Nephron progenitor cell (in vitro differentiated cells): Measurements from ENCODE around the gene MRPS25.

Source experiments
- DNase-seq: peaks from one replicate; pipeline ENCODE4 v3.0.0; 2021
- H3K27ac Mint-ChIP-seq: 2 replicates; pipeline ENCODE4 v1.8.0; 2021; ENCODE audit warnings: mild to moderate bottlenecking, moderate library complexity, mixed read lengths
- H3K27me3 Mint-ChIP-seq: 2 replicates; pipeline ENCODE4 v1.8.0; 2021; ENCODE audit warnings: mild to moderate bottlenecking, low read depth, mixed read lengths; ENCODE audit not compliant: poor library complexity
- H3K36me3 Mint-ChIP-seq: 2 replicates; pipeline ENCODE4 v1.8.0; 2021; ENCODE audit warnings: low read depth, mixed read lengths
- H3K4me1 Mint-ChIP-seq: 2 replicates; pipeline ENCODE4 v1.8.0; 2021; ENCODE audit warnings: mixed read lengths
- H3K4me3 Mint-ChIP-seq: 2 replicates; pipeline ENCODE4 v1.8.0; 2021; ENCODE audit warnings: mild to moderate bottlenecking, moderate library complexity, mixed read lengths
- H3K9me3 Mint-ChIP-seq: 2 replicates; pipeline ENCODE4 v1.8.0; 2021; ENCODE audit warnings: mild to moderate bottlenecking, moderate library complexity, mixed read lengths
- TF ChIP-seq, protein P1 (sequence below): fragments of 200-600 bp; sonication (generic); IDR thresholded peaks from 2 replicates; pipeline ENCODE4 v1.5.0; 2021; ENCODE audit warnings: antibody characterized with exemption

The MRPS25 gene

DNA sequence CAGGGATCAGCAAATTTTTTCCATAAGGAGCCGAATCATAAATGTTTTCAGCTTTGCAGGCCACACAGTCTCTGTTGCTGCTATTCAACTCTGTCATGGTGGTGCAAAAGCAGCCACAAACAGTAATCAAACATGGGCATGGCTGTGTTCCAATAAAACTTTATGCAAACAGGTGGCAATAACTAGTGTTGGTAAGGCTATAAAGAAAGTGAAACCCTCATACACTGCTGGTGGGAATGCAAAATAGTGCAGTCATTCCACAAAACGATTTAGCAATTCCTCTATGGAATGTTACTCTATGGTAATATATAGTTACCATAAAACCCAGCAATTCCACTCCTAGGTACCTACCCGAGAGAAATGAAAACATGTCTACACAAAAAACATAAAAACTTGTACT, 14.0 kb upstream of the MRPS25 start:
- H3K36me3 Mint-ChIP-seq: peaks cover 83% of the 10 kb centered on the region
- H3K27me3 Mint-ChIP-seq: no peaks in the 10 kb centered on the region
- no peak overlapping the region for H3K4me3 Mint-ChIP-seq
- H3K4me1 Mint-ChIP-seq: no peaks in the 10 kb centered on the region
- DNase-seq: no peak
- no peaks in the 10 kb centered on the region for H3K9me3 Mint-ChIP-seq
- no peak overlapping the region for H3K27ac Mint-ChIP-seq
- TF ChIP-seq, protein P1, sequence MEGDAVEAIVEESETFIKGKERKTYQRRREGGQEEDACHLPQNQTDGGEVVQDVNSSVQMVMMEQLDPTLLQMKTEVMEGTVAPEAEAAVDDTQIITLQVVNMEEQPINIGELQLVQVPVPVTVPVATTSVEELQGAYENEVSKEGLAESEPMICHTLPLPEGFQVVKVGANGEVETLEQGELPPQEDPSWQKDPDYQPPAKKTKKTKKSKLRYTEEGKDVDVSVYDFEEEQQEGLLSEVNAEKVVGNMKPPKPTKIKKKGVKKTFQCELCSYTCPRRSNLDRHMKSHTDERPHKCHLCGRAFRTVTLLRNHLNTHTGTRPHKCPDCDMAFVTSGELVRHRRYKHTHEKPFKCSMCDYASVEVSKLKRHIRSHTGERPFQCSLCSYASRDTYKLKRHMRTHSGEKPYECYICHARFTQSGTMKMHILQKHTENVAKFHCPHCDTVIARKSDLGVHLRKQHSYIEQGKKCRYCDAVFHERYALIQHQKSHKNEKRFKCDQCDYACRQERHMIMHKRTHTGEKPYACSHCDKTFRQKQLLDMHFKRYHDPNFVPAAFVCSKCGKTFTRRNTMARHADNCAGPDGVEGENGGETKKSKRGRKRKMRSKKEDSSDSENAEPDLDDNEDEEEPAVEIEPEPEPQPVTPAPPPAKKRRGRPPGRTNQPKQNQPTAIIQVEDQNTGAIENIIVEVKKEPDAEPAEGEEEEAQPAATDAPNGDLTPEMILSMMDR: no peak

DNA sequence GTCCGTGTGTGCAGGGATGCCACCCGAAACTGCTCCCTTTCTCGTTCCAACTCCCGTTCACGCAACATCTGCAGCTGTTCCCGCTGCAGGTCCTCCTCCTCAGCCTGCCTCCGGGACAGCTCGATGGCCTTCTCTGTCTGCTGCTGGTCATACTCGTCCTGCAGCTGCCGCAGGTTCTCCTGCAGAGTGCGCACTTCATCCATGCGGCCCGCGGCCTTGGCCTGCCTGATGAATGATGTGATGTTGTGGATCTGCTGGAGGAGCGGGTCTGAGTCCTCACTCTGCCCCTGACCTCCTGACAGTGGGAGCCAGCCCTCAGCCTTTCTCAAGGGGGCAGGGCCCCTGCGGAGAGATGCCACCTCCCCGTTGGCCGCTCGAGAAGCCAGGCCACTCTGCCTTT, 9.4 kb upstream of the MRPS25 start:
- H3K9me3 Mint-ChIP-seq: no peaks in the 10 kb centered on the region
- H3K27ac Mint-ChIP-seq: no peak overlapping the region
- no peak for DNase-seq
- no peaks in the 10 kb centered on the region for H3K27me3 Mint-ChIP-seq
- TF ChIP-seq, protein P1: no peak
- H3K4me3 Mint-ChIP-seq: no peak overlapping the region
- no peaks in the 10 kb centered on the region for H3K4me1 Mint-ChIP-seq
- peaks cover 60% of the 10 kb centered on the region for H3K36me3 Mint-ChIP-seq

DNA sequence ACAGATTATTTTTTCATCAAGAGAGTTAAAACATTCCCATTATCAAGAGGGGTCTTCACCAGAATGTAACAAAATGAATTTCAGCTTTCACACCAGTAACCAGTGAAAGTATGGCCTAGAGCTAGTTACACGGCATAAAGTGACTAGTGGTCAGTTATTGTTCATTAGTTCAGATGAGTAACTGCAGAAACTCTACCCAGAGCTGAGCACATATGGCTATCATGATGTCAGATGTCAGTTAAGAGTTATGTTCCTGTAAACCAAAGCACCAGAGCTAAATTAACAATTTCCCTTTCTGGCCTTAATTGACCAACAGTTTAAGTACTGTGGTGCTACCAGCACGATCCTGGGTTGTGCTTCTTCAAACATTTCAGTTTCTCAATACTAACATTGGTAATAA, 6.6 kb upstream of the MRPS25 start:
- no peak overlapping the region for H3K27ac Mint-ChIP-seq
- H3K36me3 Mint-ChIP-seq: peaks cover 48% of the 10 kb centered on the region
- DNase-seq: no peak
- TF ChIP-seq, protein P1: no peak
- H3K27me3 Mint-ChIP-seq: no peaks in the 10 kb centered on the region
- no peak overlapping the region for H3K4me3 Mint-ChIP-seq
- no peaks in the 10 kb centered on the region for H3K9me3 Mint-ChIP-seq
- H3K4me1 Mint-ChIP-seq: peaks cover 7% of the 10 kb centered on the region

DNA sequence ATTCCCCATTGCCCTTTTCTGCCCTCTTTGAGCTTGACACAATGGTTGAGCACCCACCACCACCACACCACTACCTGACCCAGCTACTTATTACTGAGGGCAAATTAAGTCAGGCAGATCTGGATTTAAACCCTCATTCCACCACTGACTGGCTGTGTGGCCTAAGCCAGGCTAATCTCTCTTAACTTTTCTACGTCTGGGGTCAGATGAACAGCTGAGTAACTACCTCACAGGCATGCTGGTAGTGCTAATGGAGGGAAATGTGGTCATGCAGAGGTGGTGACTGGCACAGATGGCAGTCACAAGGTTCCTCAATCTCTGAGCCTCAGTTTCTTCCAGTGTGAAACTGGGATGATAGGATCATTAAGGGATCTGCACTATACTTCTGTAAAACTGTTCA, 4.3 kb upstream of the MRPS25 start:
- Mint-ChIP-seq H3K9me3 (no peaks in the 10 kb centered on the region), H3K4me3 (no peak overlapping the region), H3K27ac (no peak overlapping the region), H3K27me3 (no peaks in the 10 kb centered on the region), H3K36me3 (peaks cover 33% of the 10 kb centered on the region), H3K4me1 (peaks cover 14% of the 10 kb centered on the region)
- TF ChIP-seq, protein P1: no peak
- DNase-seq: no peak

DNA sequence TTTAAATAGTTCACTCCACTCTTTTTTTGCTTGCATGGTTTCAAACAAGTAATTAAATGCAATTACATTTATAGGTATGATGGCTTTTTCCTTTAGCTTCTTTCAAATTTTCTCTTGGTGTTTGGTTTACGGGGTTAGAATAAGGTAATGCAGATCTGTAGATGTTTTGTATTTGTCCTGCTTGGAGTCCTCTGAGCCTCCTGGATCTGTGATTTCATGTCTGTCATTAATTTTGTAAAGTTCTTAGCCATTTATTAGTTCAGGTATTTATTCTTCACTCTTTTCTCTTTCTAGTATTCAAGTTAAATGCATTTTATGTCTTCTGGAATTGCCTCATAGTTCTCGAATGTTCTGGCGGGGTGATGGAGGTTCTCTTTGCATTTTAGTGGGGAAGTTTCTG, 1.4 kb upstream of the MRPS25 start:
- Mint-ChIP-seq H3K4me3 (peak overlapping the region; percentile 34), H3K4me1 (peaks cover 29% of the 10 kb centered on the region), H3K9me3 (peaks cover 9% of the 10 kb centered on the region), H3K27ac (no peak overlapping the region), H3K36me3 (peaks cover 35% of the 10 kb centered on the region), H3K27me3 (no peaks in the 10 kb centered on the region)
- TF ChIP-seq, protein P1: no peak
- DNase-seq: no peak

DNA sequence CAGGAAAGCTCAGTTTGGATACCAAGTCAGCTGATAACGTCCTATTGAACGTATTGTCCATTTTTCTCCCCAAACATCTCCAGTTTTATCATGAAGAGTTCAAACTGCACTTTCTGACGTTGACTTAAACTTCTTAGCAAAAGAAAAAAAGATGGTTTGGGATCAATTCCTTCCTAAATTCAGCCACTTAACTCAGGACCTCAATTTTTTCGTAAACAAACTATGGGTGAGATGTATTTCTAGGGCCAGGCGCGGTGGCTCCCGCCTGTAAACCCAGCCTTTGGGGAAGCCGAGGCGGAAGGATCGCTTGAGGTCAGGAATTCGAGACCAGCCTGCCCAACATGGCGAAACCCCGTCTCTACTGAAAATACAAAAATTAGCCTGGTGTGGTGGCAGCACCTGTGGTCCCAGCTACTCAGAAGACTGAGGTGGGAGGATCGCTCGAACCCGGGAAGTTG, 464 bp upstream of the MRPS25 start:
- no peak for DNase-seq
- Mint-ChIP-seq H3K4me3 (peak overlapping the region; percentile 94), H3K27me3 (no peaks in the 10 kb centered on the region), H3K36me3 (peaks cover 40% of the 10 kb centered on the region), H3K9me3 (peaks cover 14% of the 10 kb centered on the region), H3K4me1 (peaks cover 29% of the 10 kb centered on the region), H3K27ac (no peak overlapping the region)
- TF ChIP-seq, protein P1: no peak
